Measurements from ENCODE around the gene TAF1.

The TAF1 gene

GRCh38 chrX:71393919-71394318, 27.8 kb downstream of the TAF1 start:
- TF ChIP-seq OSR1 (CRISPR knock-in tag; IDR thresholded peaks at IDR 0.05) = no peak
- TF ChIP-seq CREB5 (CRISPR knock-in tag; IDR thresholded peaks at IDR 0.05; ENCODE audit: low read depth) = no peak
- no peak for TF ChIP-seq TOX (CRISPR knock-in tag; IDR thresholded peaks at IDR 0.05; ENCODE audit: borderline replicate concordance)
- ATAC-seq = no peak

- no peak for TF ChIP-seq CSDC2 (CRISPR knock-in tag; IDR thresholded peaks at IDR 0.05)
- TF ChIP-seq ZFP3 (CRISPR knock-in tag; IDR thresholded peaks at IDR 0.05) = no peak
- no peak for ATAC-seq
Measured at GRCh38 chrX:71396576-71396975, 30.4 kb downstream of the TAF1 start.

- ATAC-seq = no peak
- TF ChIP-seq PPARA (CRISPR knock-in tag; IDR thresholded peaks at IDR 0.05; ENCODE audit: borderline replicate concordance) (no peak), CSRNP3 (CRISPR knock-in tag; IDR thresholded peaks at IDR 0.05) (no peak), ZNF565 (CRISPR knock-in tag; conservative IDR thresholded peaks at IDR 0.05; ENCODE audit: low read depth) (no peak), GLIS3 (CRISPR knock-in tag; IDR thresholded peaks at IDR 0.05) (no peak)
Measured at GRCh38 chrX:71400710-71401109, 34.6 kb downstream of the TAF1 start.

GRCh38 chrX:71416260-71416659, 50.1 kb downstream of the TAF1 start:
- peak; percentile 65; the same call in 2 of the 3 replicates for ATAC-seq

- TF ChIP-seq ZNF565 (CRISPR knock-in tag; conservative IDR thresholded peaks at IDR 0.05; ENCODE audit: low read depth) = no peak
- TF ChIP-seq TCF4 (CRISPR knock-in tag; IDR thresholded peaks at IDR 0.05; ENCODE audit: borderline replicate concordance) = no peak
- TF ChIP-seq ESRRG (CRISPR knock-in tag; IDR thresholded peaks at IDR 0.05) = no peak
- no peak for TF ChIP-seq RARB (CRISPR knock-in tag; IDR thresholded peaks at IDR 0.05)
- no peak for TF ChIP-seq ZNF70 (CRISPR knock-in tag; IDR thresholded peaks at IDR 0.05)
- no peak for TF ChIP-seq TSHZ2 (CRISPR knock-in tag; IDR thresholded peaks at IDR 0.05)
- TF ChIP-seq ZFP3 (CRISPR knock-in tag; IDR thresholded peaks at IDR 0.05) = no peak
- TF ChIP-seq TOX (CRISPR knock-in tag; IDR thresholded peaks at IDR 0.05; ENCODE audit: borderline replicate concordance) = no peak
- no peak for ATAC-seq
Measured at GRCh38 chrX:71420686-71421085, 54.5 kb downstream of the TAF1 start.

GRCh38 chrX:71432733-71433132, 66.6 kb downstream of the TAF1 start:
- TF ChIP-seq CREB5 (CRISPR knock-in tag; IDR thresholded peaks at IDR 0.05; ENCODE audit: low read depth) = no peak
- ATAC-seq = no peak

- TF ChIP-seq PPARA (CRISPR knock-in tag; IDR thresholded peaks at IDR 0.05; ENCODE audit: borderline replicate concordance) = no peak
- no peak for TF ChIP-seq ESRRG (CRISPR knock-in tag; IDR thresholded peaks at IDR 0.05)
- no peak for ATAC-seq
Measured at GRCh38 chrX:71438750-71439149, 72.6 kb downstream of the TAF1 start.

- ATAC-seq = no peak
- no peak for TF ChIP-seq ESRRG (CRISPR knock-in tag; IDR thresholded peaks at IDR 0.05)
- no peak for TF ChIP-seq ZFP3 (CRISPR knock-in tag; IDR thresholded peaks at IDR 0.05)
- TF ChIP-seq OSR1 (CRISPR knock-in tag; IDR thresholded peaks at IDR 0.05) = no peak
- TF ChIP-seq PATZ1 (CRISPR knock-in tag; IDR thresholded peaks at IDR 0.05; ENCODE audit: borderline replicate concordance) = no peak
- no peak for TF ChIP-seq ZC3H10 (CRISPR knock-in tag; IDR thresholded peaks at IDR 0.05)
- TF ChIP-seq ZFP30 (CRISPR knock-in tag; IDR thresholded peaks at IDR 0.05) = no peak
- no peak for TF ChIP-seq TCF4 (CRISPR knock-in tag; IDR thresholded peaks at IDR 0.05; ENCODE audit: borderline replicate concordance)
- TF ChIP-seq POU6F1 (CRISPR knock-in tag; IDR thresholded peaks at IDR 0.05; ENCODE audit: borderline replicate concordance, low read depth) = no peak
- no peak for TF ChIP-seq RARB (CRISPR knock-in tag; IDR thresholded peaks at IDR 0.05)
- TF ChIP-seq ARNTL (CRISPR knock-in tag; IDR thresholded peaks at IDR 0.05; ENCODE audit: borderline replicate concordance, low read depth) = no peak
- TF ChIP-seq GLIS3 (CRISPR knock-in tag; IDR thresholded peaks at IDR 0.05) = no peak
Measured at GRCh38 chrX:71439420-71439819, 73.3 kb downstream of the TAF1 start.

Data from SK-N-SH treated with all-trans-retinoic acid at 6 μM for 48 hours (cell line).